GM18867 (cell line): ENCODE measurements around the gene WDR5.

Source experiments
- ATAC-seq: cut with Tn5 transposase; IDR thresholded peaks from one replicate; pipeline ENCODE4 v1.9.1; 2021; ENCODE audit warnings: mild to moderate bottlenecking, moderate library complexity; ENCODE audit not compliant: unreplicated experiment

WDR5 gene

GRCh38 chr9:134172198-134173126 lies 36.6 kb downstream of the WDR5 start:
- ATAC-seq = no peak

GRCh38 chr9:134173127-134174072 lies 37.5 kb downstream of the WDR5 start:
- no peak for ATAC-seq

- ATAC-seq = no peak
These were observed 38.2 kb downstream of the WDR5 start for GRCh38 chr9:134174073-134174449.

- ATAC-seq = no peak
These were observed 38.8 kb downstream of the WDR5 start for GRCh38 chr9:134174526-134175290.

- no peak for ATAC-seq
These were observed 39.5 kb downstream of the WDR5 start for GRCh38 chr9:134175291-134175807.

GRCh38 chr9:134175808-134176598 lies 40.1 kb downstream of the WDR5 start:
- ATAC-seq = no peak

- ATAC-seq = no peak
These were observed 40.7 kb downstream of the WDR5 start for GRCh38 chr9:134176599-134176968.

- ATAC-seq = no peak
These were observed 41.3 kb downstream of the WDR5 start for GRCh38 chr9:134177186-134177585.

GRCh38 chr9:134177624-134178393 lies 41.9 kb downstream of the WDR5 start:
- ATAC-seq = no peak

- ATAC-seq = no peak
These were observed 42.5 kb downstream of the WDR5 start for GRCh38 chr9:134178394-134178767.

- ATAC-seq = no peak
These were observed 43.1 kb downstream of the WDR5 start for GRCh38 chr9:134178768-134179551.

GRCh38 chr9:134179595-134179917 lies 43.7 kb downstream of the WDR5 start:
- no peak for ATAC-seq

GRCh38 chr9:134179918-134180785 lies 44.3 kb downstream of the WDR5 start:
- no peak for ATAC-seq

- ATAC-seq = no peak
These were observed 45.1 kb downstream of the WDR5 start for GRCh38 chr9:134180786-134181647.

- no peak for ATAC-seq
These were observed 45.8 kb downstream of the WDR5 start for GRCh38 chr9:134181648-134182034.

GRCh38 chr9:134182554-134183085 lies 46.7 kb downstream of the WDR5 start:
- no peak for ATAC-seq
